Lower lobe of right lung (tissue), 2 donors: ENCODE results near the gene PALLD. TPM values are rescaled to one million over a fixed set of nuclear protein-coding genes. Genes with fewer than 3 reads are reported as not detected.

Experiments used
- ATAC-seq, 2 donors: fragments of 200-7000 bp; cut with Tn5 transposase; one replicate each; pipeline ENCODE4 v1.9.1; 2020 to 2022; ENCODE audit warnings: mild to moderate bottlenecking in 2 of 2, moderate library complexity in 2 of 2
- DNase-seq: peaks from one replicate; pipeline ENCODE4 v3.0.0-alpha.2; 2020
- H3K27ac ChIP-seq: fragments of 200-600 bp; one replicate; pipeline ENCODE4 v1.8.0; 2022
- H3K27me3 ChIP-seq: fragments of 200-600 bp; one replicate; pipeline ENCODE4 v1.8.0; 2022; ENCODE audit warnings: low read depth
- H3K36me3 ChIP-seq: fragments of 200-600 bp; one replicate; pipeline ENCODE4 v1.8.0; 2022; ENCODE audit warnings: mild to moderate bottlenecking
- H3K4me1 ChIP-seq: fragments of 200-600 bp; one replicate; pipeline ENCODE4 v1.8.0; 2022
- H3K4me3 ChIP-seq: fragments of 200-600 bp; one replicate; pipeline ENCODE4 v1.8.0; 2022; ENCODE audit warnings: mild to moderate bottlenecking
- H3K9me3 ChIP-seq: fragments of 200-600 bp; one replicate; pipeline ENCODE4 v1.8.0; 2022
- intact Hi-C: fragments of 100-400 bp; cut with DNase I; formaldehyde crosslinking; loops from one replicate; pipeline ENCODE4 v1.11.0; 2022
- total RNA-seq: library from RNA; stranded (reverse); fragmentation: NEBNext Ultra II Directional; extraction: Animal tissue kit (Norgen Biotek cat#: 25700); gene quantifications from one replicate; pipeline ENCODE4 v1.2.1, GENCODE V29; 2021
- TF ChIP-seq, protein P1 (sequence below): fragments of 200-600 bp; IDR thresholded peaks from one replicate; pipeline ENCODE4 v1.8.0; 2022; ENCODE audit warnings: antibody characterized with exemption, mild to moderate bottlenecking
- donor health status: DM: no; HTN: yes; CAD: no; lungs with severe emphysema.

Gene PALLD
- total RNA-seq, 1 donor from 2014 or later: 91.9 TPM

DNA sequence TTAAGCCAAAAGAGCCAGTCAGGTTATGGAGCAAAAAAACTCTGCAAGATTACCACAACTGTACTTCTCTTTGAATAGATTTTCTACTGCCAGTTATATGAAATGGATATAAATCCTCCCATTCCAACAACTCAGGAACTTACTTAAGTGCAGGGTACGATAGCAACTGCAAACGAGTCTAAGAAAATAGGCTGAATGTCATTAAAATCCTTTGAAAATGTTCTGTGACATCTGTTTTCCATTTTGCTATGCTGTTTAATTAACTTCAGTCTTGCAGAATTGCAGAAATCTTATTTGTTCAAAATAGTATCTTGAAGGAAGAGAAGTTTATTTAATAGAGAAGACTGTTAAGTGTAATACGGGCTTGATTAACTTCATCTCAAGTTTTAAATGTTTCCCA lies 243.8 kb downstream of the PALLD start:
- Histone ChIP-seq H3K9me3 (no peaks in the 10 kb centered on the region), H3K27ac (no peak overlapping the region), H3K4me3 (no peak overlapping the region), H3K36me3 (no peaks in the 10 kb centered on the region), H3K4me1 (peaks cover 15% of the 10 kb centered on the region), H3K27me3 (no peaks in the 10 kb centered on the region)
- TF ChIP-seq, protein P1, sequence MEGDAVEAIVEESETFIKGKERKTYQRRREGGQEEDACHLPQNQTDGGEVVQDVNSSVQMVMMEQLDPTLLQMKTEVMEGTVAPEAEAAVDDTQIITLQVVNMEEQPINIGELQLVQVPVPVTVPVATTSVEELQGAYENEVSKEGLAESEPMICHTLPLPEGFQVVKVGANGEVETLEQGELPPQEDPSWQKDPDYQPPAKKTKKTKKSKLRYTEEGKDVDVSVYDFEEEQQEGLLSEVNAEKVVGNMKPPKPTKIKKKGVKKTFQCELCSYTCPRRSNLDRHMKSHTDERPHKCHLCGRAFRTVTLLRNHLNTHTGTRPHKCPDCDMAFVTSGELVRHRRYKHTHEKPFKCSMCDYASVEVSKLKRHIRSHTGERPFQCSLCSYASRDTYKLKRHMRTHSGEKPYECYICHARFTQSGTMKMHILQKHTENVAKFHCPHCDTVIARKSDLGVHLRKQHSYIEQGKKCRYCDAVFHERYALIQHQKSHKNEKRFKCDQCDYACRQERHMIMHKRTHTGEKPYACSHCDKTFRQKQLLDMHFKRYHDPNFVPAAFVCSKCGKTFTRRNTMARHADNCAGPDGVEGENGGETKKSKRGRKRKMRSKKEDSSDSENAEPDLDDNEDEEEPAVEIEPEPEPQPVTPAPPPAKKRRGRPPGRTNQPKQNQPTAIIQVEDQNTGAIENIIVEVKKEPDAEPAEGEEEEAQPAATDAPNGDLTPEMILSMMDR: no peak
- DNase-seq (no peak), ATAC-seq (no peak)
- intact Hi-C loops: no loop called here

DNA sequence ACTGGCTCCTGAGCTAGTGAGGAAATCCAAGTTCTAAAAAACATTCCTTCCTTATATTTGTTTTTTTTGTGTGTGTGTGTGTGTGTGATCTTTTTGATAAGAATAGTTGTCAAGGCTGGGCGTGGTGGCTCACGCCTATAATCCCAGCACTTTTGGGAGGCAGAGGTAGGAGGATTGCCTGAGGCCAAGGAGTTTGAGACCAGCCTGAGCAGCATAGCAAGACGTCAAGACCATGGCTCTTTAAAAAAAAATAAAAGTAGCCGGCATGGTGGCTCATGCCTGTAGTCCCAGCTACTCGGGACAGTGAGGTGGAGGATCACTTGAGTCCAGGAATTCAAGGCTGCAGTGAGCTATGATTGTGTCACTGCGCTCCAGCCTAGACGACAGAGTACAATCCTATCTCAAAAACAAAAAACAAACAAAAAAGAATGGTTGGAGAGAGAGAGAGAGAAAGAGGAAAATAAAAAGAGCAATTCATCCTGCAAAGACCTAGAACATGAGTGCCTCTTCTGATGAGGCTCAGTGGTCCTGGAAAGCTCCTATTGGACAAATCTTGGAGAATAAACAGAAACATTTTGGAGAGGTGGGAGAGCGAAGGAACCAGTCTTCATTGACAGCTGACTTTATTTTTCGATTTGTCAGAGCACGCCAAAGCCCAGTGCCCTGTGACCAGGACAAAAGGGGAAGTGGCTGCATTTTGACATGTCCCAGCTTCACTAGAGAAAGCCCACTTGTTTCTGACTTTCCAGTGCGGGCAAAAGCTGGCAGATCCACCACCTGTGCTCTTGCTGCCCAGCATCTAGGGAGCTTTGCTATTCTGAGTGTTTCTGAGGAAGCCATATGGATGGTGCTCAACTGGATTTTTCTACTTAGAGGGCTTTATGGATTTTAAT lies 244.7 kb downstream of the PALLD start:
- H3K27me3 ChIP-seq: no peaks in the 10 kb centered on the region
- TF ChIP-seq, protein P1: no peak
- no peaks in the 10 kb centered on the region for H3K9me3 ChIP-seq
- ATAC-seq (peak; percentile 55 to 61), DNase-seq (peak; percentile 59)
- no peaks in the 10 kb centered on the region for H3K36me3 ChIP-seq
- H3K4me1 ChIP-seq: peaks cover 15% of the 10 kb centered on the region
- no peak overlapping the region for H3K4me3 ChIP-seq
- intact Hi-C loops: no loop called here
- no peak overlapping the region for H3K27ac ChIP-seq

GRCh38 chr4:168743131-168743530 lies 246.3 kb downstream of the PALLD start:
- ATAC-seq (no peak), DNase-seq (no peak)
- intact Hi-C loops: no loop called here

GRCh38 chr4:168743601-168744000 lies 246.7 kb downstream of the PALLD start:
- intact Hi-C loops: no loop called here
- Histone ChIP-seq H3K36me3 (no peaks in the 10 kb centered on the region), H3K4me1 (peaks cover 15% of the 10 kb centered on the region), H3K4me3 (no peak overlapping the region), H3K27me3 (no peaks in the 10 kb centered on the region), H3K27ac (peak overlapping the region; percentile 22), H3K9me3 (no peaks in the 10 kb centered on the region)
- ATAC-seq (peak; percentile 9 to 30), DNase-seq (no peak)
- TF ChIP-seq, protein P1: no peak

More at GRCh38 chr4:168743131-168743530, 246.3 kb downstream of the PALLD start:
- Histone ChIP-seq H3K27me3 (no peaks in the 10 kb centered on the region), H3K4me3 (no peak overlapping the region), H3K4me1 (peaks cover 15% of the 10 kb centered on the region), H3K36me3 (no peaks in the 10 kb centered on the region), H3K9me3 (no peaks in the 10 kb centered on the region), H3K27ac (no peak overlapping the region)
- TF ChIP-seq, protein P1: no peak

DNA sequence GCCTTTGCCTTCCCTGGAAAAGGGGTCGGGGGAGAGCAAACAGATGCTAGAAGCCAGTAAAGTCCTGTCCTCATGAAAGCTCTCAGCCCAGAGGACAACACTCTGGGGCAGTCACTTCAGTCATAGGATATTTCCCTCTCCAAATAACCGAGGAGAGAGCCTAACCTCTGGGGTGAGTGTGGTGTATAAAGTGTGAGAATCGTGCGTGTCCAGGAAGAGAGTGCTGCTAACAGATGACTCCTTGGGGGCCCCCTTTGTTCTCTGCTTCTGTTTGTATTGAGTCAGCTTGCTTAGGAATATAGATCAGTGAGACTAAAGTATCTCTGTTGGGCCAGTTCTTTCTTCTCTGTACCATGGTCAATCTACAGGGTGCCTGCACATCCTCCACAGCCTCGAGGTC lies 247.2 kb downstream of the PALLD start:
- Histone ChIP-seq H3K4me3 (no peak overlapping the region), H3K27me3 (no peaks in the 10 kb centered on the region), H3K4me1 (peaks cover 15% of the 10 kb centered on the region), H3K27ac (peak overlapping the region; percentile 22), H3K36me3 (no peaks in the 10 kb centered on the region), H3K9me3 (no peaks in the 10 kb centered on the region)
- ATAC-seq (peak in 1 of 2 donors; percentile 13), DNase-seq (no peak)
- TF ChIP-seq, protein P1: no peak
- intact Hi-C loops: no loop called here
